OCI-LY1 (cell line): Measurements from ENCODE around the gene NUDT2.

Experiments used
- CTCF ChIP-seq: fragments of 200-600 bp; sonication (generic), shearing (Covaris generic); IDR thresholded peaks from 2 replicates; pipeline ENCODE4 v1.5.1; 2017; ENCODE audit warnings: mild to moderate bottlenecking, antibody characterized with exemption, low read length, moderate library complexity, mixed read lengths
- EZH2 ChIP-seq: fragments of 200-600 bp; sonication (generic), shearing (Covaris generic); IDR thresholded peaks from 2 replicates; pipeline ENCODE4 v1.8.0; 2017; ENCODE audit warnings: borderline replicate concordance, mixed run types, mild to moderate bottlenecking, antibody characterized with exemption, low read length, moderate library complexity, mixed read lengths

GRCh38 chr9:34387239-34387638, 57.9 kb downstream of the NUDT2 start:
- no peak for TF ChIP-seq EZH2
- TF ChIP-seq CTCF: no peak
